Esophagus squamous epithelium (tissue), 4 donors: Measurements from ENCODE around the gene NEO1.

Source experiments
- CTCF ChIP-seq, 6 experiments: fragments of 450-650 bp in 4 of 6; fragments of 200-600 bp in 2 of 6; sonication (generic) in 2 of 6; IDR thresholded peaks; one replicate each; pipeline ENCODE4 v1.5.1; 2016 to 2019; ENCODE audit warnings: antibody characterized with exemption in 6 of 6, mild to moderate bottlenecking in 4 of 6, moderate library complexity in 4 of 6
- POLR2A ChIP-seq, 4 donors: fragments of 450-650 bp; IDR thresholded peaks; one replicate each; pipeline ENCODE4 v1.6.1; 2017; ENCODE audit warnings: antibody characterized with exemption in 4 of 4, mild to moderate bottlenecking in 4 of 4, moderate library complexity in 3 of 4

- TF ChIP-seq CTCF (IDR thresholded peaks at IDR 0.05) (no peak), POLR2A (IDR thresholded peaks at IDR 0.05) (no peak)
These were observed 86.9 kb downstream of the NEO1 start for GRCh38 chr15:73139041-73139743.
